Peyer's patch (tissue), 4 donors: Measurements from ENCODE around the gene PHACTR1.

Experiments
- CTCF ChIP-seq, 6 experiments: fragments of 450-650 bp in 4 of 6; fragments of 200-600 bp in 2 of 6; sonication (generic) in 1 of 6; IDR thresholded peaks; one replicate each; pipeline ENCODE4 v1.5.1; 2017 to 2019; ENCODE audit warnings: antibody characterized with exemption in 6 of 6, mild to moderate bottlenecking in 3 of 6, moderate library complexity in 1 of 6
- POLR2A ChIP-seq, 2 donors: fragments of 450-650 bp; IDR thresholded peaks; one replicate each; pipeline ENCODE4 v1.5.1; 2017; ENCODE audit warnings: antibody characterized with exemption in 2 of 2, mild to moderate bottlenecking in 2 of 2, moderate library complexity in 2 of 2

DNA sequence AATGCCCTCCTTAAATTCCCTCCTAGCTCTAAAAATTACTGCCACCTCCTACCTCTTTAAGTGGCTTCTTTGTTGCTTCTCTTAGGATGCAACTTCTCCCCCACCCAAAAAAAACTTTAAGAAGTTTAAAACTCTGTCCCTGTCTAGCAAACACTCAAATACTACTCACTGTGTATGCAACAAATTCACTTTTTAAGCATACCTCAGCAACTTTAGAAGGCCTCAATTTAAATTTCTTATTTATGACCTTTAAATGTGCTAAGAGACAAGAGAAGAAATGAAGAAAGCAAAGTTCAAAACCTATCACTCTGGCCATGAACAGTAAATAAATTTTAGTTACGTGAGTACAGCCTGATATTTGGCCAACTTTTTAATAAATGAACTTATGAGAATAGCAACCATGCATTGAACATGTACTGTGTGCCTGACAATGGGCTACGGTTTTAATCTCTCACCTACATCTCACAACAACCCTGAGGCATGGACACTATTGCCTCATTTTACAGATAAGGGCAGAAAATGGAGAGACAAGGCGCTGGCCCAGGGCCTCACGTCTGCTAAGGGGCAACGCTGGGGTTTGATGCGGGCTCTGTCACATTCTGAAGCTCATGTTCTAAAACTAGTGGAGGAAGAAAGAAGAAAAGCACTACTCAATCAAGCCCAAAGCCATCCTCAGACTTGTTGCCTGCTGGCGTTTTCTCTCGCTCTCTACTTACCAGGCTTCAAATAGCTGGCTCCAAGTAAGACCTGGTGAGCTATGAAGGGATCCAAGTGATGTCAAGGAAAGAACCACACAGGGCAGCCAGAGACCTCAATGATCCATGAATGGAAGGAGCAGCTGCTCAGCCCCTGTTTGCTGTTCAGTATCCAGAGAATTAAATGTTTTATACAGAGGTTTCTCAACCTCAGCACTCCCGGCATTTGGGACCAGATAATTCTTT, 512.0 kb downstream of the PHACTR1 start:
- TF ChIP-seq CTCF (IDR thresholded peaks at IDR 0.05) (no peak), POLR2A (IDR thresholded peaks at IDR 0.05) (no peak)
